ENCODE measurements around the gene PCSK1. TPM values are rescaled to one million over a fixed set of nuclear protein-coding genes. Genes with fewer than 3 reads are reported as not detected.

Gene PCSK1
- polyA plus RNA-seq, 2 of the 4 experiments (the other 2 are of a cell fraction): 0.14 to 0.17 TPM

DNA sequence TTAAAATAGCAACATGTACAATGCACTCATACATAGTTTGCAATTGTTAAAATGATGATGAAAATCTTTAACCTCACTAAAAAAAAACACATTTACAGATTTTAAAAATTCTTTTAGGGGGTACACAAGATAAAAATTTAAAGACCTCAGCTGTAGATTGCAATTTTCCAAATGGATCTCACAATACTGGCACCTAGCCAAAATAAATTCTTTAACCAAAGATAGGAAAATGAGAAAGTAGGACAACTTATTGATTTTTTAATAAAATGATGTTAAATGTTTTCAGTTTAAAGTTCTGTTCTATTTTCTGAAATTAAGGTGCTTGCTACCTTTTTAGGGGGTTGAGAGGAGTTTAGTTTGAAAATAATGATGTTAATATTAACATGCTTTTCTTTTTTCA, 90.0 kb downstream of the PCSK1 start:
- ChIA-PET CTCF (interaction anchor here (1.0 to 14.2 kb wide), 9 partner anchors 16 to 820 kb away, joined by 3 to 317 read pairs (median 5); no protein-coding TSS in a partner anchor), POLR2A (no interaction called here)
- no peak for TF ChIP-seq CBX2 (IDR thresholded peaks at IDR 0.05; ENCODE audit: borderline replicate concordance, low read depth)
- TF ChIP-seq, protein P1, sequence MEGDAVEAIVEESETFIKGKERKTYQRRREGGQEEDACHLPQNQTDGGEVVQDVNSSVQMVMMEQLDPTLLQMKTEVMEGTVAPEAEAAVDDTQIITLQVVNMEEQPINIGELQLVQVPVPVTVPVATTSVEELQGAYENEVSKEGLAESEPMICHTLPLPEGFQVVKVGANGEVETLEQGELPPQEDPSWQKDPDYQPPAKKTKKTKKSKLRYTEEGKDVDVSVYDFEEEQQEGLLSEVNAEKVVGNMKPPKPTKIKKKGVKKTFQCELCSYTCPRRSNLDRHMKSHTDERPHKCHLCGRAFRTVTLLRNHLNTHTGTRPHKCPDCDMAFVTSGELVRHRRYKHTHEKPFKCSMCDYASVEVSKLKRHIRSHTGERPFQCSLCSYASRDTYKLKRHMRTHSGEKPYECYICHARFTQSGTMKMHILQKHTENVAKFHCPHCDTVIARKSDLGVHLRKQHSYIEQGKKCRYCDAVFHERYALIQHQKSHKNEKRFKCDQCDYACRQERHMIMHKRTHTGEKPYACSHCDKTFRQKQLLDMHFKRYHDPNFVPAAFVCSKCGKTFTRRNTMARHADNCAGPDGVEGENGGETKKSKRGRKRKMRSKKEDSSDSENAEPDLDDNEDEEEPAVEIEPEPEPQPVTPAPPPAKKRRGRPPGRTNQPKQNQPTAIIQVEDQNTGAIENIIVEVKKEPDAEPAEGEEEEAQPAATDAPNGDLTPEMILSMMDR (IDR thresholded peaks at IDR 0.05): no peak
- TF ChIP-seq CHD2 (IDR thresholded peaks at IDR 0.05; ENCODE audit: low read length, partially characterized antibody): no peak
- no peak for TF ChIP-seq JUNB (IDR thresholded peaks at IDR 0.05)
- TF ChIP-seq REST (IDR thresholded peaks at IDR 0.05): no peak
- no peak for TF ChIP-seq HDAC2 (IDR thresholded peaks at IDR 0.05)
- TF ChIP-seq BHLHE40 (IDR thresholded peaks at IDR 0.05; ENCODE audit: low read depth, low read length): no peak
- TF ChIP-seq PBX3 (IDR thresholded peaks at IDR 0.05): no peak
- TF ChIP-seq RAD21 (conservative IDR thresholded peaks at IDR 0.05 in 1 of 2, IDR thresholded peaks at IDR 0.05 in 1 of 2): no peak
- TF ChIP-seq, protein P2, sequence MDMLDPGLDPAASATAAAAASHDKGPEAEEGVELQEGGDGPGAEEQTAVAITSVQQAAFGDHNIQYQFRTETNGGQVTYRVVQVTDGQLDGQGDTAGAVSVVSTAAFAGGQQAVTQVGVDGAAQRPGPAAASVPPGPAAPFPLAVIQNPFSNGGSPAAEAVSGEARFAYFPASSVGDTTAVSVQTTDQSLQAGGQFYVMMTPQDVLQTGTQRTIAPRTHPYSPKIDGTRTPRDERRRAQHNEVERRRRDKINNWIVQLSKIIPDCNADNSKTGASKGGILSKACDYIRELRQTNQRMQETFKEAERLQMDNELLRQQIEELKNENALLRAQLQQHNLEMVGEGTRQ (IDR thresholded peaks at IDR 0.05): no peak
- Histone ChIP-seq H3K9me3 (no peaks in the 10 kb centered on the region), H3K27ac (no peak overlapping the region), H3K4me3 (no peak overlapping the region), H3K4me2 (no peak overlapping the region), H3K4me1 (peaks cover 36% of the 10 kb centered on the region)
- no peak for DNase-seq (ENCODE audit: low read depth in 1 of 2, low spot score in 1 of 2)
- FAIRE-seq: no peak
- ATAC-seq: no peak

DNA sequence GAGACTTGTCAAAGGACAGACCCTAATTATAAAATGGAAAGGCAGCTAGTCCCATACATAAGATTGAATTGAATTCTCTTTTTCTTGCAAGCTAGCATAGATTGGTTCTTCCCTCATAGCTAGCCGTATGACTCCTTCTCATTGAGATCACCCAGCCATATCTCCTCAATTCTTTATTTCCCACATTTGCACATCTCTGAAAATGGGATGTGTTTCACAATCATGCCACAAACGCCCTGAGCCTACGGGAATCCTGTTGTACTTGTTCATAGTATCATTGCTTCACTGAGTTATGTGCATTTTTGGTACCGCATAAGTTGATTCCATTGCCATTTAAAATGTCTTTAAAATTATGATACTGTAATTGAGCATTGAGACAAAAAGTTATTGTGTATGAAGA, 90.5 kb downstream of the PCSK1 start:
- H3K4me2 ChIP-seq: no peak overlapping the region
- no peak for FAIRE-seq
- 0 out of 6 replicates have a peak overlapping the region, but pooled peaks of 1 of the 2 experiments have one; percentile 4 for H3K27ac ChIP-seq
- CTCF ChIA-PET: interaction anchor here (1.0 to 14.2 kb wide), 7 partner anchors 63 to 821 kb away, joined by 3 to 317 read pairs (median 5); no protein-coding TSS in a partner anchor
- POLR2A ChIA-PET: no interaction called here
- H3K9me3 ChIP-seq: no peaks in the 10 kb centered on the region
- TF ChIP-seq, protein P3, sequence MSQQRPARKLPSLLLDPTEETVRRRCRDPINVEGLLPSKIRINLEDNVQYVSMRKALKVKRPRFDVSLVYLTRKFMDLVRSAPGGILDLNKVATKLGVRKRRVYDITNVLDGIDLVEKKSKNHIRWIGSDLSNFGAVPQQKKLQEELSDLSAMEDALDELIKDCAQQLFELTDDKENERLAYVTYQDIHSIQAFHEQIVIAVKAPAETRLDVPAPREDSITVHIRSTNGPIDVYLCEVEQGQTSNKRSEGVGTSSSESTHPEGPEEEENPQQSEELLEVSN (IDR thresholded peaks at IDR 0.05; ENCODE audit: borderline replicate concordance, low read depth): no peak
- TF ChIP-seq CBX2 (IDR thresholded peaks at IDR 0.05; ENCODE audit: borderline replicate concordance, low read depth): no peak
- TF ChIP-seq HDAC2 (IDR thresholded peaks at IDR 0.05): no peak
- no peak for TF ChIP-seq NPAS2 (CRISPR knock-in tag; IDR thresholded peaks at IDR 0.05; ENCODE audit: borderline replicate concordance)
- TF ChIP-seq PBX3 (IDR thresholded peaks at IDR 0.05): no peak
- TF ChIP-seq, protein P4, sequence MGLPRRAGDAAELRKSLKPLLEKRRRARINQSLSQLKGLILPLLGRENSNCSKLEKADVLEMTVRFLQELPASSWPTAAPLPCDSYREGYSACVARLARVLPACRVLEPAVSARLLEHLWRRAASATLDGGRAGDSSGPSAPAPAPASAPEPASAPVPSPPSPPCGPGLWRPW (IDR thresholded peaks at IDR 0.05): no peak
- TF ChIP-seq FOXS1 (CRISPR knock-in tag; IDR thresholded peaks at IDR 0.05): no peak
- no peak for TF ChIP-seq CEBPB (IDR thresholded peaks at IDR 0.05)
- TF ChIP-seq ELK1 (IDR thresholded peaks at IDR 0.05; ENCODE audit: low read depth, low read length): no peak
- DNase-seq (ENCODE audit: low read depth in 1 of 2, low spot score in 1 of 2): no peak
- peaks cover 36% of the 10 kb centered on the region for H3K4me1 ChIP-seq
- WGBS (ENCODE audit: missing lambda C conversion rate): 84% methylated on average over 4 of the region's 4 CpGs
- H3K4me3 ChIP-seq: no peak overlapping the region
- ATAC-seq: no peak
